HepG2 (cell line): ENCODE measurements around the gene GPN2. TPM values are rescaled to one million over a fixed set of nuclear protein-coding genes. Genes with fewer than 3 reads are reported as not detected.

Experiments
- ARID2 ChIP-seq: sonication (generic); formaldehyde crosslinking; IDR thresholded peaks from 2 replicates; pipeline ENCODE4 v1.8.1; 2022; ENCODE audit warnings: mild to moderate bottlenecking, missing genetic modification reagents, borderline replicate concordance
- ELF3 ChIP-seq: IDR thresholded peaks from 2 replicates; pipeline ENCODE4 v1.6.1; 2016; ENCODE audit warnings: missing genetic modification reagents, missing compliant biosample characterization
- GTF2F1 ChIP-seq: fragments of 150-350 bp; IDR thresholded peaks from 2 replicates; pipeline ENCODE4 v1.6.1; 2014; ENCODE audit warnings: low read length
- KLF12 ChIP-seq: sonication (generic); formaldehyde crosslinking; IDR thresholded peaks from 2 replicates; pipeline ENCODE4 v1.4.0; 2020; ENCODE audit warnings: missing genetic modification reagents, borderline replicate concordance
- MBD4 ChIP-seq: IDR thresholded peaks from 2 replicates; pipeline ENCODE4 v1.6.1; 2012; ENCODE audit warnings: low read length, inconsistent platforms, borderline replicate concordance
- MZF1 ChIP-seq: sonication (generic); formaldehyde crosslinking; IDR thresholded peaks from 2 replicates; pipeline ENCODE4 v1.8.1; 2023; ENCODE audit warnings: mild to moderate bottlenecking, missing genetic modification reagents, borderline replicate concordance
- NKX3-1 ChIP-seq: sonication (generic); formaldehyde crosslinking; IDR thresholded peaks from 2 replicates; pipeline ENCODE4 v1.5.0; 2020; ENCODE audit warnings: missing genetic modification reagents
- PLRG1 ChIP-seq: fragments of 450-650 bp; conservative IDR thresholded peaks from 2 replicates; pipeline ENCODE4 v1.6.1; 2016
- SIN3B ChIP-seq: fragments of 150-350 bp; IDR thresholded peaks from 2 replicates; pipeline ENCODE4 v1.6.1; 2014; ENCODE audit warnings: low read length
- STAT5B ChIP-seq: sonication (generic); formaldehyde crosslinking; IDR thresholded peaks from 2 replicates; pipeline ENCODE4 v1.4.0; 2020; ENCODE audit warnings: missing genetic modification reagents
- TARDBP ChIP-seq: sonication (generic); formaldehyde crosslinking; IDR thresholded peaks from 2 replicates; pipeline ENCODE4 v1.8.0; 2022; ENCODE audit warnings: mild to moderate bottlenecking, missing genetic modification reagents
- TBX2 ChIP-seq: sonication (generic); formaldehyde crosslinking; IDR thresholded peaks from 2 replicates; pipeline ENCODE4 v1.5.0; 2020; ENCODE audit warnings: missing genetic modification reagents, mild to moderate bottlenecking, borderline replicate concordance
- ZBTB14 ChIP-seq: sonication (generic); formaldehyde crosslinking; IDR thresholded peaks from 2 replicates; pipeline ENCODE4 v1.4.0; 2020; ENCODE audit warnings: missing genetic modification reagents
- ZBTB21 ChIP-seq: sonication (generic); formaldehyde crosslinking; IDR thresholded peaks from 2 replicates; pipeline ENCODE4 v1.4.0; 2020; ENCODE audit warnings: missing genetic modification reagents
- ZKSCAN5 ChIP-seq: sonication (generic); formaldehyde crosslinking; IDR thresholded peaks from 2 replicates; pipeline ENCODE4 v1.5.1; 2020; ENCODE audit warnings: mild to moderate bottlenecking, missing genetic modification reagents
- ZNF317 ChIP-seq: sonication (generic); formaldehyde crosslinking; IDR thresholded peaks from 2 replicates; pipeline ENCODE4 v1.5.0; 2020; ENCODE audit warnings: mild to moderate bottlenecking, missing genetic modification reagents
- ZNF432 ChIP-seq: sonication (generic); formaldehyde crosslinking; IDR thresholded peaks from 2 replicates; pipeline ENCODE4 v1.5.0; 2020; ENCODE audit warnings: missing genetic modification reagents, mild to moderate bottlenecking, borderline replicate concordance
- ZNF484 ChIP-seq: sonication (generic); formaldehyde crosslinking; IDR thresholded peaks from 2 replicates; pipeline ENCODE4 v1.5.1; 2020; ENCODE audit warnings: mild to moderate bottlenecking, low read depth, missing genetic modification reagents, borderline replicate concordance
- polyA plus RNA-seq, 8 experiments: library from polyadenylated mRNA; depleted of rRNA in 3 of 8; stranded (reverse) in 7 of 8; unstranded in 1 of 8; fragments of >200 nt; fragmentation: Illumina TruSeq in 4 of 8; extraction: Trizol in 4 of 8; gene quantifications; 2 replicates each; pipeline versions ENCODE4 v1.2.1 to v1.2.3, GENCODE V29; 2011 to 2016; ENCODE audit warnings: low read depth in 4 of 8, missing spikeins in 1 of 8, mixed read lengths in 1 of 8; ENCODE audit not compliant: insufficient read depth in 1 of 8
- total RNA-seq, 5 experiments: library from RNA; depleted of rRNA; stranded (reverse); fragments of >200 nt; fragmentation: Illumina TruSeq; extraction: Trizol; gene quantifications; 2 replicates each; pipeline ENCODE4 v1.2.3, GENCODE V29; 2016; ENCODE audit warnings: low read depth in 1 of 5
- TF ChIP-seq, protein P1 (sequence below): sonication (generic); formaldehyde crosslinking; IDR thresholded peaks from 2 replicates; pipeline ENCODE4 v1.8.0; 2022; ENCODE audit warnings: missing genetic modification reagents, mild to moderate bottlenecking, borderline replicate concordance
- TF ChIP-seq, protein P2 (sequence below): sonication (generic); formaldehyde crosslinking; IDR thresholded peaks from 2 replicates; pipeline ENCODE4 v1.4.0; 2020; ENCODE audit warnings: missing genetic modification reagents, borderline replicate concordance
- TF ChIP-seq, protein P3 (sequence below): sonication (generic); formaldehyde crosslinking; IDR thresholded peaks from 2 replicates; pipeline ENCODE4 v1.4.0; 2020; ENCODE audit warnings: missing genetic modification reagents, borderline replicate concordance

The GPN2 gene
- total and polyA plus RNA-seq, 2 of the 13 experiments (the other 11 are each of a cell fraction or from before 2014, with no cell fraction given), result 19.3 to 38.9 TPM

GRCh38 chr1:26921540-26922430, 31.7 kb upstream of the GPN2 start, which contains the start of gene NUDC (continued):
- TF ChIP-seq, protein P1, sequence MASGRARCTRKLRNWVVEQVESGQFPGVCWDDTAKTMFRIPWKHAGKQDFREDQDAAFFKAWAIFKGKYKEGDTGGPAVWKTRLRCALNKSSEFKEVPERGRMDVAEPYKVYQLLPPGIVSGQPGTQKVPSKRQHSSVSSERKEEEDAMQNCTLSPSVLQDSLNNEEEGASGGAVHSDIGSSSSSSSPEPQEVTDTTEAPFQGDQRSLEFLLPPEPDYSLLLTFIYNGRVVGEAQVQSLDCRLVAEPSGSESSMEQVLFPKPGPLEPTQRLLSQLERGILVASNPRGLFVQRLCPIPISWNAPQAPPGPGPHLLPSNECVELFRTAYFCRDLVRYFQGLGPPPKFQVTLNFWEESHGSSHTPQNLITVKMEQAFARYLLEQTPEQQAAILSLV (CRISPR knock-in tag), result peak; percentile 88; the same call in 1 of the 2 replicates
- TF ChIP-seq KLF12 (CRISPR knock-in tag), result no peak
- TF ChIP-seq MBD4, result no peak
- TF ChIP-seq ZNF317 (CRISPR knock-in tag), result peak; percentile 84
- 0 out of 2 replicates have a peak, but pooled peaks have one; percentile 38 for TF ChIP-seq TARDBP (CRISPR knock-in tag)
- peak; percentile 69; the same call in 1 of the 2 replicates for TF ChIP-seq ARID2
- TF ChIP-seq, protein P2, sequence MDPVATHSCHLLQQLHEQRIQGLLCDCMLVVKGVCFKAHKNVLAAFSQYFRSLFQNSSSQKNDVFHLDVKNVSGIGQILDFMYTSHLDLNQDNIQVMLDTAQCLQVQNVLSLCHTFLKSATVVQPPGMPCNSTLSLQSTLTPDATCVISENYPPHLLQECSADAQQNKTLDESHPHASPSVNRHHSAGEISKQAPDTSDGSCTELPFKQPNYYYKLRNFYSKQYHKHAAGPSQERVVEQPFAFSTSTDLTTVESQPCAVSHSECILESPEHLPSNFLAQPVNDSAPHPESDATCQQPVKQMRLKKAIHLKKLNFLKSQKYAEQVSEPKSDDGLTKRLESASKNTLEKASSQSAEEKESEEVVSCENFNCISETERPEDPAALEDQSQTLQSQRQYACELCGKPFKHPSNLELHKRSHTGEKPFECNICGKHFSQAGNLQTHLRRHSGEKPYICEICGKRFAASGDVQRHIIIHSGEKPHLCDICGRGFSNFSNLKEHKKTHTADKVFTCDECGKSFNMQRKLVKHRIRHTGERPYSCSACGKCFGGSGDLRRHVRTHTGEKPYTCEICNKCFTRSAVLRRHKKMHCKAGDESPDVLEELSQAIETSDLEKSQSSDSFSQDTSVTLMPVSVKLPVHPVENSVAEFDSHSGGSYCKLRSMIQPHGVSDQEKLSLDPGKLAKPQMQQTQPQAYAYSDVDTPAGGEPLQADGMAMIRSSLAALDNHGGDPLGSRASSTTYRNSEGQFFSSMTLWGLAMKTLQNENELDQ, result no peak
- TF ChIP-seq ZKSCAN5, result 0 out of 2 replicates have a peak, but pooled peaks have one; percentile 44
- TF ChIP-seq STAT5B, result no peak
- TF ChIP-seq ZBTB21 (CRISPR knock-in tag), result peak; percentile 35; the same call in 1 of the 2 replicates
- no peak for TF ChIP-seq SIN3B
- TF ChIP-seq, protein P3, sequence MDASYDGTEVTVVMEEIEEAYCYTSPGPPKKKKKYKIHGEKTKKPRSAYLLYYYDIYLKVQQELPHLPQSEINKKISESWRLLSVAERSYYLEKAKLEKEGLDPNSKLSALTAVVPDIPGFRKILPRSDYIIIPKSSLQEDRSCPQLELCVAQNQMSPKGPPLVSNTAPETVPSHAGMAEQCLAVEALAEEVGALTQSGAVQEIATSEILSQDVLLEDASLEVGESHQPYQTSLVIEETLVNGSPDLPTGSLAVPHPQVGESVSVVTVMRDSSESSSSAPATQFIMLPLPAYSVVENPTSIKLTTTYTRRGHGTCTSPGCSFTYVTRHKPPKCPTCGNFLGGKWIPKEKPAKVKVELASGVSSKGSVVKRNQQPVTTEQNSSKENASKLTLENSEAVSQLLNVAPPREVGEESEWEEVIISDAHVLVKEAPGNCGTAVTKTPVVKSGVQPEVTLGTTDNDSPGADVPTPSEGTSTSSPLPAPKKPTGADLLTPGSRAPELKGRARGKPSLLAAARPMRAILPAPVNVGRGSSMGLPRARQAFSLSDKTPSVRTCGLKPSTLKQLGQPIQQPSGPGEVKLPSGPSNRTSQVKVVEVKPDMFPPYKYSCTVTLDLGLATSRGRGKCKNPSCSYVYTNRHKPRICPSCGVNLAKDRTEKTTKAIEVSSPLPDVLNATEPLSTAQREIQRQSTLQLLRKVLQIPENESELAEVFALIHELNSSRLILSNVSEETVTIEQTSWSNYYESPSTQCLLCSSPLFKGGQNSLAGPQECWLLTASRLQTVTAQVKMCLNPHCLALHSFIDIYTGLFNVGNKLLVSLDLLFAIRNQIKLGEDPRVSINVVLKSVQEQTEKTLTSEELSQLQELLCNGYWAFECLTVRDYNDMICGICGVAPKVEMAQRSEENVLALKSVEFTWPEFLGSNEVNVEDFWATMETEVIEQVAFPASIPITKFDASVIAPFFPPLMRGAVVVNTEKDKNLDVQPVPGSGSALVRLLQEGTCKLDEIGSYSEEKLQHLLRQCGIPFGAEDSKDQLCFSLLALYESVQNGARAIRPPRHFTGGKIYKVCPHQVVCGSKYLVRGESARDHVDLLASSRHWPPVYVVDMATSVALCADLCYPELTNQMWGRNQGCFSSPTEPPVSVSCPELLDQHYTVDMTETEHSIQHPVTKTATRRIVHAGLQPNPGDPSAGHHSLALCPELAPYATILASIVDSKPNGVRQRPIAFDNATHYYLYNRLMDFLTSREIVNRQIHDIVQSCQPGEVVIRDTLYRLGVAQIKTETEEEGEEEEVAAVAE (CRISPR knock-in tag), result no peak; the same call in 1 of the 2 replicates
- TF ChIP-seq ELF3 (CRISPR knock-in tag), result peak; percentile 50; the same call in 1 of the 2 replicates
- TF ChIP-seq ZBTB14 (CRISPR knock-in tag), result no peak; the same call in 1 of the 2 replicates
- TF ChIP-seq ZNF432 (CRISPR knock-in tag), result no peak
- TF ChIP-seq PLRG1, result no peak
- peak; percentile 78 for TF ChIP-seq TBX2
- no peak for TF ChIP-seq MZF1 (CRISPR knock-in tag)
- TF ChIP-seq ZNF484 (CRISPR knock-in tag), result no peak
- TF ChIP-seq NKX3-1, result peak; percentile 85; the same call in 1 of the 2 replicates
- TF ChIP-seq GTF2F1, result no peak
